Mesodermal cell (in vitro differentiated cells): ENCODE results near the gene TAS2R42.

Experiments used
- H3K27ac ChIP-seq: 2 replicates; pipeline ENCODE4 v1.7.0; 2013; ENCODE audit warnings: mild to moderate bottlenecking, low read depth, low read length, moderate library complexity; ENCODE audit not compliant: severe bottlenecking
- H3K36me3 ChIP-seq: 2 replicates; pipeline ENCODE4 v1.7.1; 2013; ENCODE audit warnings: mild to moderate bottlenecking, low read length, moderate library complexity; ENCODE audit not compliant: control insufficient read depth, insufficient read depth
- H3K4me1 ChIP-seq: one replicate; pipeline ENCODE4 v1.7.1; 2013; ENCODE audit warnings: mild to moderate bottlenecking, low read length; ENCODE audit not compliant: insufficient read depth, control insufficient read depth, poor library complexity, severe bottlenecking
- H3K4me3 ChIP-seq: 2 replicates; pipeline ENCODE4 v1.7.0; 2013; ENCODE audit warnings: low read length, control low read depth, mild to moderate bottlenecking; ENCODE audit not compliant: insufficient read depth, poor library complexity, severe bottlenecking; ENCODE audit errors: extremely low read depth
- H3K9me3 ChIP-seq: 2 replicates; pipeline ENCODE4 v1.7.1; 2013; ENCODE audit warnings: mild to moderate bottlenecking, low read length, moderate library complexity; ENCODE audit not compliant: control insufficient read depth
- WGBS, 2 experiments: methylation state at CpG; one replicate each; pipeline ENCODE4 v1.1.5; 2013; ENCODE audit warnings: missing lambda C conversion rate in 2 of 2; ENCODE audit not compliant: insufficient coverage in 2 of 2; 5-methylcytosine and 5-hydroxymethylcytosine counted together

Gene TAS2R42

DNA sequence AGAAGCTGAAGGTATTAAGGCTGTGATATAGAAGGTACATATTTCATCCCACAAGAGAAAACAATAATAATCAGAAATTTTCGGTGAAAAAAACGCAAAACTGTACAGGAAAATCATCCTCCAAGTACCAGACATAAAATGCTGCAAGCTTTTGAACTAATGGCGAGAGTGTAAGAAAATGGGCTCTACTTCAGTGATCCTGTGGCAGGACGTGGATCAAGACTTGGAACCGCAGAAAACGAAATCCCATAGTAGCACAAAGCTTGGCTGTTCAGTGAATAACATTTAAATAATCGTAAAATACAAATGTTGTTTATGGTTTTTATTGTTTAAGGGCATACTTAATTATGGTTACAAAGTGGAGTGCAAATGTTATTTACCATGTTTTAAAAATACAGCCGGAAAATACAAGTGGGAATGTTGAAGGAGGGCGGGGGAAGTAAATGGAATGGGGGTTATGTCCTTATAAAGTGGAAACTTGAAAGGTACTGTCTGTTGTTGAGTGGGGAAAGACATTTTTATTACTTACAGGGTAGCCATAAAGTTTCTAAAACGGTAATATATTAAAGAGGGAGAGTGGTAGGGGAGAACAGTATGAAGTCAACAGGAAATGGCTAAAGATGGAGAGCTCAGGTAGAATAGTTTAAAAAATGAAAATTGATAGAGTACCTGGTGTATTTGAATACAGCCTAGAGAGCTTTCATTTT, 14.6 kb downstream of the TAS2R42 start:
- H3K36me3 ChIP-seq: peaks cover 11% of the 10 kb centered on the region
- WGBS, 2 experiments: 8 to 9% methylated on average over 6 to 7 of the region's 10 CpGs
- H3K4me3 ChIP-seq: peak overlapping the region; percentile 61
- no peaks in the 10 kb centered on the region for H3K9me3 ChIP-seq
- peaks cover 6% of the 10 kb centered on the region for H3K4me1 ChIP-seq
- H3K27ac ChIP-seq: peak overlapping the region; percentile 80

DNA sequence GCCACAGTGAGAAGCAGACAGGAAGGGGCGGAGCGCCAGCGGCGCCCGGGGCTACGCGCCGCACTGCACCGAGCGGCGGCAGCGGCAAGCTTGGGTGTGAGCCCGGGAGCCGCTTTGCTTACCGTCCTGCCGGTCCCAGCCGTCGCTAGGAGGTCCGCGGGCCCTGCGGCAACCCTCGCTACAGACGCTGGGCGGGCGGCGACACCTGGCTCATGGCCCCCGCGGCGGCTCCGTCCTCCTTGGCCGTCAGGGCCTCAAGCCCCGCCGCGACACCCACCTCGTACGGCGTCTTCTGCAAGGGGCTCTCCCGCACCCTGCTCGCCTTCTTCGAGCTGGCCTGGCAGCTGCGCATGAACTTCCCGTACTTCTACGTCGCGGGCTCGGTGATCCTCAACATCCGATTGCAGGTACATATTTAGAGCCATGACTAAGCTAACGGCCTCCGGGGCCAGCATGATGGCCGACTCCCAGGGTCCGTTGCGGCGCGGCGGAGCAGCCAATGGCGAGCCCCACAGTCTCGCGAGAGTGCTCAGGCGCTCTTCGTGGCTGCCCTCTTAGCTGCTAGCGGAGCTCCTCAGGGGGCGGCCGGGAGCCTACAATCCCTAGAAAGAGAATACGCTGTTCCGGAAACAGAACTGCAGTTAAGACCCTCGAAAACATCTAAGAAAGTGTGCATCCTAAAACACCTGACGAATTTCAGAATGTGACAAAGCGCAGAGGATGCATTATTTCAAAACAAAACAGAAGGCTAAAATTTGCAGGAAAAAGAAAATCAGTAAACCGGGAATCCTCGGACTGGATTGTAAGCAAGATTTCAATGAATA, 15.4 kb downstream of the TAS2R42 start, which contains the start of gene SMIM10L1:
Gene SMIM10L1 (plus strand): TSS at position 50 of the 824 bp plus-strand sequence. CDS start 163 bp downstream, at position 213.
- Histone ChIP-seq H3K36me3 (peaks cover 11% of the 10 kb centered on the region), H3K9me3 (no peaks in the 10 kb centered on the region), H3K27ac (peak within 1 kb of the TSS; percentile 80), H3K4me3 (peak within 1 kb of the TSS; percentile 61), H3K4me1 (peaks cover 6% of the 10 kb centered on the region)
- WGBS, 2 experiments: 0 to 1% methylated on average over 54 to 68 of the region's 70 CpGs

DNA sequence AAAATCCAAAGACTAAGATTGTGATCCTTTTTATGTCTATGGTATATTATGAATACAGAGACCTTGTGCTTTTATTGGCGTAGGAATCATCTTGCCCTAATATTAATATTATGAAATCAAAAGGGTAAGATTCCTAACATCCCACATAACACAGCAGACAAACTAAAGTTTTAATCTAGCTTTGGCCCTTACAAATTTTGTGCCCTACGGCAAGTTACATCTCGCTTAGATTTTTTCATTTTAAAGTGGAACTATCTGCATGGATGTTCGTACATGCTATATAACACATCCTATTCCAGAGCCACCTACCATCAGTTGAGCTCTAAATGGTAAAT, 16.0 kb downstream of the TAS2R42 start:
- Histone ChIP-seq H3K9me3 (no peaks in the 10 kb centered on the region), H3K4me1 (peaks cover 6% of the 10 kb centered on the region), H3K36me3 (peaks cover 17% of the 10 kb centered on the region), H3K4me3 (peak overlapping the region; percentile 61), H3K27ac (peak overlapping the region; percentile 80)
- no CpG with 5 or more reads among the region's 4 CpGs for WGBS, 2 experiments

DNA sequence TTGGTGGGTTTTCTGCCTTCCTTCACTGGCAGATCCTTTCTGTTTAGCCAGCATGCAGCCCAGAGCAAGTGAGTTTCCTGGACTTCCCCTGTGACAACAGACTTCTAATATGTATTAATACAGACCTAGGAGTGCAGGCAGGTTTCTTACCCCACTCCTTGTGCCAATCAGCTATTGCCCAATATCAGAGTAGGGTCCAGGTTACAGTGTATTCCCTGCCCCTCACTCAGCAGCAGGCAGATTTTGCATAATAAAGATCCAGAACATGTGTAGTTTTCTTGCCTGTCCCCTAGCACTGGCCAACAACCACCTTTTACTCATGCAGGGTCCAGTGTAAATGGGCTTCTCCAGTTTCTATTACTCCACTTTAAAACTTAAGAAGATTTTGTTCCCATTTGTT, 20.4 kb downstream of the TAS2R42 start:
- Histone ChIP-seq H3K9me3 (no peaks in the 10 kb centered on the region), H3K36me3 (peaks cover 33% of the 10 kb centered on the region), H3K27ac (no peak overlapping the region), H3K4me3 (no peak overlapping the region), H3K4me1 (peaks cover 6% of the 10 kb centered on the region)

DNA sequence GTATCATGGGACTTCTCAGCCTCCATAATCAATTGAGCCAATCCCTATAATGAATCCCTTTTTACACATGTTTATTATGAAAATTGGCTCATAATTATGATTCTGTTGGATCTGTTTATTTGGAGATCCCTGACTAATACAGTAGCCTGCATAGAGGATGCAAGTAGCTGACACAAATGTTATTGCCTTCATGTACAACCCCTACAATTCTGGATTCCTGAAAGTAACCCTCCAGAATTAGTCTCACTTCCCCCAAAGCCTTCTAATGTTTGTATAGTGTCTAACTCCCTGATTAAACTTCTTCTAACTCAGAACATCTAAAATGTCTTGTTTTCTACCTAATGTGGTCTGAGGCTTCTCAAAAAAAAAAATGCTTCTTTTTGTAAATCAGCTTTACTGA, 22.4 kb downstream of the TAS2R42 start:
- H3K36me3 ChIP-seq: peaks cover 39% of the 10 kb centered on the region
- peaks cover 6% of the 10 kb centered on the region for H3K4me1 ChIP-seq
- no peak overlapping the region for H3K27ac ChIP-seq
- H3K9me3 ChIP-seq: no peaks in the 10 kb centered on the region
- H3K4me3 ChIP-seq: no peak overlapping the region

DNA sequence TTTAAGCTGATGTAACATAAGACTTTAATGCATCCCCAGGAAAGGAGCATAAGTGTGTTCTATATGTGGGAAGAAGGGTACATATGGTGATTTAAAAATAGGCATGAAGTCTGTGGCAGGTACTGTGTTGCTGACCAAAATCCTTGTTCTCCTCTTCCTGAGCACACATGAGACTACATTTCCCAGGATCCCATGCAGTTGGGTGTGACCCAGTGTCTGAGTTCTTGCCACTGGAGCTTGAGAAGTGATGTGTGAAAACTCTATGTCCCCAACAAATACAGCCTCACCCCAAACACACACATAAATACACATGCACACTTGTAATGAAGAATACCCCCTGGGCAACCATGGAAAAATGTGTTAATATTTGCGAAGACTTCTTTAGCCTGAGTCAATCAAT, 24.2 kb downstream of the TAS2R42 start:
- Histone ChIP-seq H3K36me3 (peaks cover 35% of the 10 kb centered on the region), H3K4me3 (no peak overlapping the region), H3K9me3 (no peaks in the 10 kb centered on the region), H3K4me1 (no peaks in the 10 kb centered on the region), H3K27ac (no peak overlapping the region)
- no CpG with 5 or more reads among the region's 1 CpG for WGBS, 2 experiments

DNA sequence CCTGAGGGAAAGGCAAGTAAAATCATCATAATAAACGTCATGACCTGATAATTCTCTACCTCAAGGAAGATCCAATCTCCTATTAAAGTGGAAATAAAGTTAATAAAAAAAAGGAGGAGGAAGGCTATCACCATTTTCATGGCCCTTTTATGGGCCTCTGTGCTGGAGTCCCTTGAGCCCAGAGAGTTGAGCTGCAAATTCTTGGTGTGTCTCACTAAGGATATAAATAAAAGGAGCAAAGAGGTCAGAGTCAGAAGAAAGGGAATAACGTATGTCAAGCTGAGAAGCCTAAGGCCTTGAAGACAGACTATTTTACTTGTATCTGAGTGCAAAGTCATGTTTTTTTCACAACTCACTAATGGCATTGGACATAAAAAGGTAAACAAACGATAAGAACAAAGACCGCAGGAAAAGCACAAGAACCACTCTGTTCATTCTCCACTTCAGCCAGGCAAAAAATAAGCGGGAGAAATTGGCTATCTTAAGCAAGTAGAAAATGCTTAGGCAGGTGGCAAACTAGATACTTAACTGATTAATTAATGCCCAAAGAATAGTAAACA, 27.8 kb downstream of the TAS2R42 start:
- H3K4me3 ChIP-seq: no peak overlapping the region
- 91% methylated on average over 1 of the region's 5 CpGs; no CpG with 5 or more reads in 1 of the 2 experiments for WGBS, 2 experiments
- no peak overlapping the region for H3K27ac ChIP-seq
- peaks cover 4% of the 10 kb centered on the region for H3K9me3 ChIP-seq
- peaks cover 30% of the 10 kb centered on the region for H3K36me3 ChIP-seq
- no peaks in the 10 kb centered on the region for H3K4me1 ChIP-seq

DNA sequence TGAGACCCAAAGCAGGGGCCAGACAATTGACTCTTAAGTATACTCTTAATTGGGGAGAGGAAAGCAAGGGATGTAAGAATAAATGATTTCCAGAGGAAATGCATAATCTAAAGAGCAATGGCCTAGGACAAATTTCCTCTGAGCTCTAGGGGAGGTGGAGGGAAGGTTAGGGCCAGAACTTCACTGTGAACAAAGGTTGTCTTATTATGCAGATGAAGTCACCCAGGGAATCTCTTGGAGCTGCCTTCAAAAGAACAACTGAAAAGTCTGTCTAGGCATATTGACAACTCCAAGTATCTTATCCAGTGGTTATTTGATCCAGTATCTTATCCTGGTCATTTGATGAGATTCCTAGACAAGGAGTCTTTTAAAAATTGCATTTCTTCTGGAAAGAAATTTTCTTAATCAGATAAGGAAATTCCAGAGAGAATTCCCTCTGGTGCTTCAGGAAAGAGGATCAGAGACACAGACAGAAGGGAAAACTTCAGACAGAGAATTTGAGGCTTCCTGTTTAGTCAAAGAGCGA, 32.3 kb downstream of the TAS2R42 start:
- Histone ChIP-seq H3K4me3 (no peak overlapping the region), H3K4me1 (no peaks in the 10 kb centered on the region), H3K9me3 (peaks cover 8% of the 10 kb centered on the region), H3K27ac (no peak overlapping the region), H3K36me3 (peaks cover 30% of the 10 kb centered on the region)
- no CpG with 5 or more reads among the region's 1 CpG for WGBS, 2 experiments

DNA sequence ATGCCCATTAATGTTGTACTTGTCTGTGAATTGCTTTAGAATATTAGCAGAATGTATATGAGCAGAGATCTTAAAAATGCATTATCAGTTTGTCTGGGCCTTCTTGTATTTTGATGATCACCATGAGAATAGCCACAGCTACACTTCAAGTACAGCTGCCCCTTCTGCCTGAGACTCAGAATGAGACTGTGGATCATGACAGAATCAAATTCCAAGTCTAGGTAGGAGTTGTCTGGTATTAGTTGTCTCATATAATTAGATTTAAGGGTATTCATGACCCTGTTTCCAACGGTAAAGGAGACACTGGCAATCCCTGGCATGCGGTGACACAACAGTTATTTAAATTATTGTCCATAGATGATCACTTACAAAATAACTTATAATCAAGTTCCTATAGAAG, 34.0 kb downstream of the TAS2R42 start:
- no CpG with 5 or more reads among the region's 2 CpGs for WGBS, 2 experiments
- no peak overlapping the region for H3K27ac ChIP-seq

DNA sequence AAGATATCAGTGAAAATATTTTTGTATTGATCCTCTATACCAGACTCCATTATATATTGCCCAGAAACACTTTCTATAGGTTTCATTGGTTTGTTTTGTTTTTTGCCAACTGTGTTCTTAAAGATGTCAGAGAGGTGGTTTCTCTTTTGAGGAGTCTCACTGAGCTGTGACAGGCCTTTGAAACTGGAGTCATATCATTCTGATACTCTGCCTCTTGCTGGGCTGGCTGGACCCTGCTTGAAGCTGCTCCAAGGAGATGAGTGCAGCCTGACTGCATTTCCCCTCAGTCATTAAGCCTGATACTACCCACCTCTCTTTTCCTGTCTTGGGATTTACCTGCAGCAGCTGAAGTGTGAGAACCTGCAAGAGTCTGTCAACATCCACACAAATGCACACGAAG, 35.9 kb downstream of the TAS2R42 start:
- H3K4me1 ChIP-seq: no peaks in the 10 kb centered on the region
- peaks cover 4% of the 10 kb centered on the region for H3K9me3 ChIP-seq
- H3K27ac ChIP-seq: no peak overlapping the region
- peaks cover 27% of the 10 kb centered on the region for H3K36me3 ChIP-seq
- no peak overlapping the region for H3K4me3 ChIP-seq
- WGBS, 2 experiments: no CpG with 5 or more reads among the region's 1 CpG

More for the DNA sequence above, 34.0 kb downstream of the TAS2R42 start:
- Histone ChIP-seq H3K4me1 (no peaks in the 10 kb centered on the region), H3K4me3 (no peak overlapping the region), H3K9me3 (peaks cover 8% of the 10 kb centered on the region), H3K36me3 (peaks cover 27% of the 10 kb centered on the region)
